Measurements from ENCODE around the gene STAT5A.
"Not testable (repeated sequence)": the region's sequence is repeated elsewhere in the genome, so short reads cannot be mapped to it uniquely, and the experiment has no call there.

Gene STAT5A

DNA sequence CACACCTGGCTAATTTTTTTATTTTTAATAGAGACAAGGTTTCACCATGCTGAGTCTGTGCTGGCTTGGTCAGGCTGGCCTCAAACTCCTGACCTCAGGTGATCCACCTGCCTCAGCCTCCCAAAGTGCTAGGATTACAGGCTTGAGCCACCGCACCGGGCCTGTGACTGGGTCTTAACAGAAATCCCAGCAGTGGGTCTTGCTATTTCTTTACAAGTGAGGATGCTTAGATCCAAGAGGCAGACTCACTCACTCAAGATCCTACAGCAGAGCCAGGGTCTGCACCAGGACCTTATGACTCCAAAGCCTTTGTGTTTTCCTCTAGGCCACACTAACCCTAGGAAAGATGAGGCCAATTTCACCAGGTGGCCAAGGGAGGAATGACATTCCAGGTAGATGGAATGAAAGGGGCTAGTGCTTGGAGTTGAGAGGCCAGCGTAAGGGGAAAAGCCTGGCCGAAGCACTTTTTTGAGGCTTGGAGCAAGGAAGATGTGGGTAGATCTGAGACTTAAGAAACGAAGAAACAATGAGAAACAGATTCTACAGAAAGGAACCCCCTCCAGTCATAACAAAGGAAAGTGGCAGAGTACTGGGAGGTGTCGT is 5.7 kb upstream of the STAT5A start:
- DNase-seq, result peak in 1 of 10 donors; percentile 57
- intact Hi-C loops (cut with DNase I), result loop anchor here (10.0 kb wide), 1 partner anchor 78 kb away; no protein-coding TSS in a partner anchor

DNA sequence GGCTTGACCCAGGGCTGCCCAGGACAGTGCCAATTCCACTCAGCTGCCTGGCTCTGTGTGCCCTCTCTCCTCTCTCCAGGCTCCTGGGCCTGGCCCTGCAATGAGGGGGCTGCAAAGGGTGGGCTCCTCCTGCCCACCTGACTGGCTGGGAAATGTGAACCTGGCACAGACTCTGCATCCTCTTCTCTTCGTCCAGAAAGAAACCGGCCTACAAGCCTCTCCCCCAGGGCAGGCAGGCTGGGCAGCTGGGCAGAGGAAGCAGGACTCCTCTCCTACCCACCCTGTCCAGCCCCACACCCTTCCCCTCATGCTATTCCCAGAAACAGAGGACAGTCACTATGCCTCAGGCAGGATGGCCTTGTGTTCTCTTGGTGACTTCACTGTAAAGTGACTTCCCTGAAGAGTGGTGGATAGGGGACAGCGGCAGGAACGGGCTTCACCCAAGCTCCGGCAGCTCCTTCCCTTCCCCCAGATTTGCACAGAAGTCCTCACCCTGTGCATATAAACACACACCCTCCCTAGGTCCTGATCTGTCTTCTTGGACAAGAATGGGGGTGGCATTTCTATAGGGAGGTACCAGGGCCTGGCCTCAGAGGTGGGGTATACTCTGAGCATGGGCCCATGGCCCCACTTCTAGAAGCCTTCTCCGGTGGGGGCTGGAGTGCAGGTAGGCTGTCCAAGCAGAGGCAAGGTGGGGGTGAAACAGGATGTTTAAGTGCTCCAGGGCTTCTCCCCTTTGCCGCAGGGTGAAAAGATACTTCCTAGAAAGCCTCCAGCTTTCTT is 4.9 kb upstream of the STAT5A start:
- intact Hi-C loops (cut with DNase I), result loop anchor here (10.0 kb wide), 1 partner anchor 79 kb away; no protein-coding TSS in a partner anchor
- peak in 1 of 10 donors; percentile 53 for DNase-seq

DNA sequence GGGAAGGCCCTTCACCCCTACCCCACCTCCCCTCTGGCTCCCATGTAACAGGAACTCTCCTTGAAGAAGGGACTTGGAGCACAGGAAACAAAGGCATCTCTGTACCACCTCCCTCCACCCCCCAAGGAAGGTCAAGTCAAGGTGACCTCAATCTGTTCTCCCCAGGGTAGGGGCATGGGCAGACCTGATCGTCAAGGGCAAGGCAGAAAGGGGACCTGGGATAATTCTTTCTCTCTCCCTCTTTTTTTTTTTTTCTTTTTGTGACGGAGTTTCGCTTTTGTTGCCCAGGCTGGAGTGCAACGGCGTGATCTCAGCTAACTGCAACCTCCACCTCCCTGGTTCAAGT is 4.3 kb upstream of the STAT5A start:
- DNase-seq, result peak in 1 of 10 donors; percentile 20
- intact Hi-C loops (cut with DNase I), result loop anchor here (10.0 kb wide), 1 partner anchor 79 kb away; no protein-coding TSS in a partner anchor

DNA sequence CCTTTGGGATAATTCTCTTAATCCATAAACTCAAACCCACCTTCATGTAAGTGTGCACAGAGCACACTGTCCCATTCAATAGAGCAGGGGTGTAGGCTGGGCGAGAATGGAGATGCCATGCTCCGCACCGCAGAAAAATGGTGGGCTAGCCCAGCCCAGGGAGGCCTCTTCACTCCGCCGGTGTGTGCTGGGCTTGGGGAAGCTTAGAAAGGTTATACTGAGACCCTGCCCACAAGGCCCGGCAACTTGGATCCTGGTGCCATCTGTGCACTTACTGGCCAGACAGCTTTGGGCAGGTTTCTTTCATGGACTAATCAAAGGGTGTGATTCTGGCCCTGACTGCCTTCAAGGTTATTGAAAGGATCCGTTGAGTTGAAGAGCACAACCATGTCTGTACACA is 3.7 kb upstream of the STAT5A start:
- peak in 1 of 10 donors; percentile 43 for DNase-seq

DNA sequence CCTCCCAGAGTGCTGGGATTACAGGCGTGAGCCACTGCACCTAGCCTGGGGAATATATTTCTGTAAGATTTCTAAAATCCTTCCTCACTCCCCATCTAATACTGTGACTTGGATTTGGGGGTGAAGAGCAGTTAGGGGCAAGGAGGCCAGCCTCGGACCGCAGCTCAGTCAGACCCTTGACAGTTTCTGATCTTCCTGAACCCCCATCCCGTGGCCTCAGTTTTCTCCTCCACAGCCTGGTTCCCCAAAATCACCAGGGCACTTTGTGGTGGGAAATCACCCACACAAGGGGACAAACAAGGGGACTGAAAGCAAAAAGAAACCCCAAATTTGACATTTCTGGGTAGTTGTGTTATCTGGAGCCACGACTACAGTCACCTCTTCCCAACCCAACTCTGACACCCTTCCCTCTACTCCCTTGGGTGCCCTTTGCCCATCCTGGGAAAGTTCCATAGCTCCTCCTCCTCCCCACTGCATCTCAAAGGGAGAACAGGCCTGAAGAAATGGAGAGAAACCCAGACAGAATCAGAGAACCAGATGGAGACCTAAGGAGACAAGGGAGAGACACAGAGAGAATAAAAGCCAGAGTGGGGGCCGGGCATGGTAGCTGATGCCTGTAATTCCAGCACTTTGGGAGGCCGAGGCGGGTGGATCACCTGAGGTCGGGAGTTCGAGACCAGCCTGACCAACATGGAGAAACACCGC is 2.8 kb upstream of the STAT5A start:
- peak in 1 of 10 donors; percentile 55 for DNase-seq
- intact Hi-C loops (cut with DNase I), result loop anchor here (10.0 kb wide), 1 partner anchor 81 kb away; no protein-coding TSS in a partner anchor

More for the DNA sequence above, 3.7 kb upstream of the STAT5A start:
- intact Hi-C loops (cut with DNase I), result loop anchor here (10.0 kb wide), 1 partner anchor 80 kb away; no protein-coding TSS in a partner anchor

DNA sequence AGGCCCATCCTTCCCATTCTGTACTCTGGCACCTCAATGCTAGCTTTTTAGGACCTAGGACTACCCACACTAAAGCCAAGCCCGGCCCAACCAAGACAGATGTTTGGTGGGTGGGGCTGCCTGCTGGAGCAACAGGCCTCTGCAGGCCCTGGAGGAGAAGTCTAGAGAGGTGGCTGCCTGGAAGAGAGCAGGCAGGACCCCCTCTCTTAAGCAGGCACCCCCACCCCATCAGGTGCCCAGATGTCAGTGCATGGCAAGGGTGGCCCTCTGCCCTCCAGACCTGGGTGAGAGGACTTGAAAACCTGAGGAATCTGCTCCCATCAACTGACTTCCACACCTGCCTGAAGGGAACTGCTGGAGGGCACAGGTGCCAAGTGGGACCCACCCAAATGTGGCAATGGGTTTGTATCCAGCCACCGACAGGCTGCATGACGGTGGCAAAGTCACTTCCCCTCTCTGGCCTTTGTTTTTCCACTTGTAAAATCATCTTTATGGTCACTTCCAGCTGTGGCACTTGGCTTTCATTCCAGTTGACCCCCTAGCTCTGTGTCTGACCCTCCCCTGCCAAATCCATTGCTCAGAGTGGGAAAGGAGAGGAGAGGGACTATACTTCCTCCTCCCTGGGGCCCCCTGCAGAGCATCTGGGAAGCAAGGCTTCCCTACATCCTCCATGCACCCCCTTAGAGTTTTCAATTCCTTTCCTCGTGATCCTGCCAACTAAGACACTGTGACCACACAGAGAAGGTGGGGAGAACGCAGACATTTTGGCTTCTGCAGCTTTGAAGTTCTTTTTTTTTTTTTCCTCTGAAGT is 1.7 kb upstream of the STAT5A start:
- intact Hi-C loops (cut with DNase I), result loop anchor here (10.0 kb wide), 1 partner anchor 82 kb away; no protein-coding TSS in a partner anchor
- DNase-seq, result peak in 1 of 10 donors; percentile 71

DNA sequence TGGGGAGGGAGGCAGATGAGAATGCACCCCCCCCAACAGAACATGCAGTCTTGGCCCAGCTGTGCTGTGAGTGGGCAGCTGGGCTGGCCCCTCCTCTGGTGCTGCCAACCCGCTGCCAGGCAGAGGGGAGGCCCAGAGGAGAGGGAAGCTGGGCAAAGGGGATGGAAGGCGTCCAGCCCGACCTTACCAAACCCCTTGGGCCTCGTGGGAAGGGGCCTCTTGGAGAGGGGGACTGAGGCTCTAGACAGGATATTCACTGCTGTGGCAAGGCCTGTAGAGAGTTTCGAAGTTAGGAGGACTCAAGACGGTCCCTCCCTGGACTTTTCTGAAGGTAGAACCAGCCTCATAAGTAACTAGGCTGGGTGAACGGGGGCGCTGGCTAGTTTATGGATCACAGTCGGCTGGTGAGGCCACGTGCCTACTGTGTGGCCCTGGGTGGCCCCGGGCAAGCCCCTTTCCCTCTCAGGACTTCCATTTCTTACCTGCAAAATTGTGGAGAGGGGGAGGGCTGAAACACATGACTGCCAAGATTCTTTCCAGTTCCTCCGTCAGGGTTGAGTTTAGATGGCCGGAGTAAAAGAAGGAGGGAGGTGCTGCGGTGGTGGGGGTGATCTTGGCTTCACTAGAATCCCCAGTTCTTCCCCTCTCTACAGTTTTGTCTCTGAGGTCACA is 857 bp upstream of the STAT5A start:
- intact Hi-C loops (cut with DNase I), result loop anchor here (10.0 kb wide), 1 partner anchor 83 kb away; no protein-coding TSS in a partner anchor
- peak in 6 of 10 donors; percentile 19 to 90 (median 48) for DNase-seq

DNA sequence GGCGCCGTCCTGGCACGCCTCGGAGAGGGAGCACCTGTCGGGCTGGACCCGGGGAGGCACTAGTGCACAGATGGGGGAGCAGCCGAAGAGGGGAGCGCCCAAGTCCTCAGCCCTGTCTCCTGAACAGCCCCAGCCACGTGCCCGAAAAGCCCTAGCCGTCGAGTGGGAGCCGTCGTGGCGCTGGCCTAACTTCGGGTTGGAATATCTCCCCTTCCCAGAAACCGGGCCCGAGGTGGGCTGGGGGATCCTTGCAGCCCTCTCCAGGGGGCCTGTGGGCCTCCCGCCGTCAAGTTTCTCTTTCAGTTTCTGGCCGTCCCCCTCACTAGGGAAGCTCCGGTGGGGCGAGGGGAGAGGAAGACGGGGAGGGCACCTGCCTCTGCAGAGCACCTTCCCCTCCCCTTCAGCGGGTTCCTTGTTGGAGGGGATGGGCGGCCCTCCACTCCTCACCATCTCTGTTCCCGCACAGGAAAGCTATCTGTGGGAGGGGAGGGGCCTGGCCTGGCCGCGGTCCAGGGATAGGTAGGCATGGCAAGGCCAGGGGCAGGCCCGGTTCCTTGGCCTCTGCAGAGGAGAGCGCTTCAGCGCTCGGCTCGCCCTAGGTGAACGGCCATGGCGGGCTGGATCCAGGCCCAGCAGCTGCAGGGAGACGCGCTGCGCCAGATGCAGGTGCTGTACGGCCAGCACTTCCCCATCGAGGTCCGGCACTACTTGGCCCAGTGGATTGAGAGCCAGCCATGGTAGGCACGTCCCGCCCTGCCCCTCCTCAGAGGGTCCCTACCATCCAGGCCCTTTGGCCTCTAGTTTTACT is 709 bp downstream of the STAT5A start:
- intact Hi-C loops (cut with DNase I), result loop anchor here (10.0 kb wide), 1 partner anchor 84 kb away; no protein-coding TSS in a partner anchor
- DNase-seq, result peak in 1 of 10 donors; percentile 81

DNA sequence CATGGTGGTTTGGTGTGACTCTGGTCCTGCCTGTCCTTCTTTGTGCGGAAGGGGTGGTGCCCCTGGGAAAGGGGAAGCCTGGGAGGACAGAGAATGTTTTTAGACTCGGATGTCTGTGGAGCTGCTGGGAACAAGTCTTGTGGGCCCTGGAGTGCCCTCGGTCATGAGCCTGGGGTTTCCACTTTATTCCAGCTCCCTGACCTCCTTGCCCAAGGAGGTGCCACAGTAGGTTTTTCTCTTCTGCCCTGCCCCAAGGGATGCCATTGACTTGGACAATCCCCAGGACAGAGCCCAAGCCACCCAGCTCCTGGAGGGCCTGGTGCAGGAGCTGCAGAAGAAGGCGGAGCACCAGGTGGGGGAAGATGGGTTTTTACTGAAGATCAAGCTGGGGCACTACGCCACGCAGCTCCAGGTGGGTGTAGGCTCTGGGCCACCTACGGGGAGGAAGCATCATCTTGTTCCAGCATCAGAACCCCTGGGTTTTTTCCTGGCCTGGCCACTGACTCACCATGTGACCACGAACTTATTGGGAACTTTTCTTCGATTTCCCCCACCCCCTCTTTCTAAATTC is 1.4 kb downstream of the STAT5A start:
- intact Hi-C loops (cut with DNase I), result loop anchor here (10.0 kb wide), 1 partner anchor 85 kb away; no protein-coding TSS in a partner anchor
- peak in 1 of 10 donors; percentile 70 for DNase-seq

DNA sequence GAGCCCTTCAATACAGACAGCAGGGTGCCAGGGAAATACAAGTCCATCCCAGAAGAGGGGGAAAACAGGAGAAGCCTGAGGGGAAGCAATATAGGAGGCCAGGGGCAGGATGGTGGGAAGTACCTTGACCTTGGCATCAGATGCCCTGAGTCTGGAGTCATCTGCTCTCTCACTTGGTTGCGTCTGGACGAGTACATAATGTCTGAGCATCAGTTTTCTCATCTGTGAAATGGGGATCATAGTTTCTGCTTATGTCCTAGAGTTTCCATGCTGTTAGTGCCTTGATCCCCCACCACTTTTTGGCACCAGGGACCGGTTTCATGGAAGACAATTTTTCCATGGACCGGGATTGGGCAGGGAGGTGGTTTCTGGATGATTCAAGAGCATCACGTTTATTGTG is 2.3 kb downstream of the STAT5A start:
- intact Hi-C loops (cut with DNase I), result no loop called here
- no peak for DNase-seq

DNA sequence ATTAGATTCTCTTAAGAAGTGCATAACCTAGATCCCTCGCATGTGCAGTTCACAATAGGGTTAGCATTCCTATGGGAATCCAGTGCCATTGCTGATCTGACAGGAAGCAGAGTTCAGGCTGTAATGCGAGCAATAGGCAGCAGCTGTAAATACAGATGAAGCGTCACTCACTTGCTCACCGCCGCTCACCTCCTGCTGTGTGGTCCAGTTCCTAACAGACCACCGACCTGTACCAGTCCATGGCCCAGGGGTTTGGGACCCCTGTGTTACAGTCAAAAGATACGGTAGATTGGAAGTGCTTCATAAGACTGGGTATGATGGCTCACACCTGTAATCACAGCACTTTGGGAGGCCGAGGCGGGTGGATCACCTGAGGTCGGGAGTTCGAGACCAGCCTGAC is 2.8 kb downstream of the STAT5A start:
- intact Hi-C loops (cut with DNase I), result no loop called here
- DNase-seq, result peak in 1 of 10 donors; percentile 46

DNA sequence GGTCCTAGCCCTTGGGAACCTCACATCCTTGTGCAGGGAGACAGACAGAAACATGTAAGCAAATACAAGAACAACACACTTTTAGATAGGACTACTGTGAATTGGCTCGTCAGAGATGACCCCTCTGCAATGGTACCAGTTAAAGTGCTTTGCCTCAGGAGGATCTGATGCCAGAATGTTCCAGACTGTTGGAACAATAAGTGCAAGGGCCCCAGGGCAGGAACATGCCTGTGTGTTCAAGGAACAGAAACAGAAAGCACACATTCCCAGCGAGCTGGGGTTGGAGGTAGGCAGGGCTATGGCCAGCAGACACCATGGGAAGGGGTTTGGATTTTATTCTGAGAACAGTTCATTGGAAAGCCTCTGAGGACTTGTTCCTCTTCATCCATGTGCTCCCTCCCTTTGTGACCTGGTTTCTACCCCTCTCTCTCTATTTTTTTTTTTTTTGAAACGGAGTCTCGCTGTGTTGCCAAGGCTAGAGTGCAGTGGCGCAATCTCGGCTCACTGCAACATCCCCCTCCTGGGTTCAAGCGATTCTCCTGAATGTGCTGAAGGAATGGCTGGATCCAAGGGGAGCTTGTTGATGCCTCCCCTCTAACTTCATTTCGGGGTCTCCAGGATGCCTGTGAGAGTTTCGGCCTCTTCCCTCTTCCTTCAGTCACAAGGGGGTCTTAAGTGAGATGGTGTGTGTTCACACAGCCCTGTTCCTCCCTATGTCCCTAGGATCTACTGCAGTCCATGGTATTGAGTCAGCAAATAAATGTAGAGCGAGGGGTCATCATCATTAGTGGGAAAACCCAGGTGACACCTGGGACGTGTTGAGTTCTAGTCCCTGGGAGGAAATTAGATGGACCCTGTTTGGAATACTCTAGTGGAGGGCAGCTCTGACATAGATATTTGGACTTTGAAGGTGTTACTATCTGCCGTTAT is 6.4 kb downstream of the STAT5A start:
- intact Hi-C loops (cut with DNase I), result no loop called here
- peak in 2 of 10 donors; percentile 20 to 22 for DNase-seq

DNA sequence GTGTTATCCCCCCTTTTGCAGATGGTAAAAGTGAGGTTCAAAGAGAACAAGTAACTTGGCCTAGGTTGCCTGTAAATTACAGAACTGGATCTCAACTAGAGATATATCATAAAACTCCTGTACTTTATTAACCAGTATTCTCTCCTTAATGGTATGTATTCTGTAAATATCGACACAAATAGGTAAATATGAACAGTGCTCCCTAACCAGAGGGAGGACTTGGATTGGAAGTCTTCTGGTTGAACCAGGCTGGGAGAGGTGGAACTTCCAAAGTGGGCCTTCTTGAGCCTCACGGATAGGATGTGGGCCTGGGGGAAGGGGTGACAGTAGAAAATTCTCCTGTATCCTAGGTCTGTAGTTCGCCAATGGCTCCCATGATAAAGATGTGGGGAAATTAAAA is 7.7 kb downstream of the STAT5A start:
- intact Hi-C loops (cut with DNase I), result no loop called here

DNA sequence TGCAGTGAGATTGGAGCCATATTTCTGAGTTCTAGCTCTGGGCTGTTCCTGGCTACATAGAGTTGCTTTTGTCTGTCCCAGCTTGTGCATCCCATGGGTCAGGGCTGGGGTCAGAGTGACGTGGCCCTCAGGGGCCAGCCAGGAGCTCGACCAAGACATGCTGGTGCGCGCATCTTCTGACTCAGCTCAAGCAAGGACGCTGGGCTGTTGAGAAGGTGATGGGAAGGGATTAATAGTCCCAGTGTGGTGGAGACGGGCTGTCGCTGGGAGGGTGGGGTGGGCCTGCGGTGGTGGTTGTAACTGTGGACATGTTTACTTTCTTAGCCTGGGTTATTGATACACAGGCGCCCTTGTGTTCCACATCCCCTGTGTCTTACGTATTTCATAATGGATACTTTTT is 9.5 kb downstream of the STAT5A start:
- intact Hi-C loops (cut with DNase I); DNase-seq: not testable (repeated sequence)

More for the DNA sequence above, 7.7 kb downstream of the STAT5A start:
- peak in 1 of 10 donors; percentile 2 for DNase-seq

DNA sequence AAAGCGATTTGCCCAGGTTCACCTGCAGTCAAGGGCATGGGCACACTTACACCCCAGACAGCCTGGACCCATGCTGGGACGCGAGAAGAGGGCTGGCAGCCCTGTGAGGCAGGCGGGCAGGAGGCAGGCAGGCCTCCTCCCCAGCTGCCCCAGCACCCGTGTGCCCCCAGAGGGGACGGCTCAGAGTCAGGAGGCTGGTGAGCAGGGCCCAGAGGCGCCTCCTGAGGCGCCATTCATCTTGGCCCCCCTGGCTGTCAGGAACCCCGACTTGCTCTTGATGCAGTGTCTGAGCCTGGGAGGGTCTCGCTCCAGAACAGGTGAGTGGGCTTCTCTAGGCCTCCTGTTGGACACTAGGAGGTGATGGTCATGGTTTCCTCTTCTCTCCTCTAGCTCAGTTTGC is 11.1 kb downstream of the STAT5A start:
- intact Hi-C loops (cut with DNase I); DNase-seq: not testable (repeated sequence)

DNA sequence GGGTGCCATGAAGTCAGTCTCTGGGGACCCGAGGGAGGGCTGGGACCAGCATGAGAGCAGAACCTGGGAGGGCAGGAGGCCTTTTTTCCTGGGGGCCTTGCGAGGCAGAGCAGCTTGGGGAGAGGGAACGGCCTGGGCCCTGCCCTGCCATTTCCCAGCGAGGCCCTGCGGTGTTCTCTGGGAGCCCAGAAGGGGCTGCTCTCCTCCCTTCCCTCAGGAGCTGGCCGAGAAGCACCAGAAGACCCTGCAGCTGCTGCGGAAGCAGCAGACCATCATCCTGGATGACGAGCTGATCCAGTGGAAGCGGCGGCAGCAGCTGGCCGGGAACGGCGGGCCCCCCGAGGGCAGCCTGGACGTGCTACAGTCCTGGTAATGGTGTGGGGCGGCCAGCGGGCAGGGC is 11.6 kb downstream of the STAT5A start:
- DNase-seq; intact Hi-C loops (cut with DNase I): not testable (repeated sequence)

DNA sequence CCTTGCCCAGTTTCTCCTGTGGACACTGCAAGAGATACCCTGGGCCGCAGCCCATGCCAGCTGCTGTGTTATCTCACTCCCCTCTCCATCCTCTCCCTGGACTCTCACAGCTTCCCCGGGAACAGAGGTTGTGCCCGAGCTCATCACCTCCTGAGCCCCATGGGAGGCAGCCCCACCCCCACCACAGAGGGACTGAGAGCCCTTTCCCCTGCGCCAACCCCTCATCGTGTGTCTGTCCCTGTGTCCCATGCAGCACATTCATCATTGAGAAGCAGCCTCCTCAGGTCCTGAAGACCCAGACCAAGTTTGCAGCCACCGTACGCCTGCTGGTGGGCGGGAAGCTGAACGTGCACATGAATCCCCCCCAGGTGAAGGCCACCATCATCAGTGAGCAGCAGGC is 12.7 kb downstream of the STAT5A start:
- no peak for DNase-seq
- intact Hi-C loops (cut with DNase I), result no loop called here
